HG03432 (cell line): ENCODE measurements around the gene DUSP22.
"Not testable (repeated sequence)": the region's sequence is repeated elsewhere in the genome, so short reads cannot be mapped to it uniquely, and the experiment has no call there.

Experiments
- ATAC-seq: cut with Tn5 transposase; IDR thresholded peaks from one replicate; pipeline ENCODE4 v1.9.1; 2021; ENCODE audit warnings: mild to moderate bottlenecking, moderate library complexity; ENCODE audit not compliant: unreplicated experiment

DUSP22 gene, protein sequence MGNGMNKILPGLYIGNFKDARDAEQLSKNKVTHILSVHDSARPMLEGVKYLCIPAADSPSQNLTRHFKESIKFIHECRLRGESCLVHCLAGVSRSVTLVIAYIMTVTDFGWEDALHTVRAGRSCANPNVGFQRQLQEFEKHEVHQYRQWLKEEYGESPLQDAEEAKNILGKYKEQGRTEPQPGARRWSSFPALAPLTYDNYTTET

DNA sequence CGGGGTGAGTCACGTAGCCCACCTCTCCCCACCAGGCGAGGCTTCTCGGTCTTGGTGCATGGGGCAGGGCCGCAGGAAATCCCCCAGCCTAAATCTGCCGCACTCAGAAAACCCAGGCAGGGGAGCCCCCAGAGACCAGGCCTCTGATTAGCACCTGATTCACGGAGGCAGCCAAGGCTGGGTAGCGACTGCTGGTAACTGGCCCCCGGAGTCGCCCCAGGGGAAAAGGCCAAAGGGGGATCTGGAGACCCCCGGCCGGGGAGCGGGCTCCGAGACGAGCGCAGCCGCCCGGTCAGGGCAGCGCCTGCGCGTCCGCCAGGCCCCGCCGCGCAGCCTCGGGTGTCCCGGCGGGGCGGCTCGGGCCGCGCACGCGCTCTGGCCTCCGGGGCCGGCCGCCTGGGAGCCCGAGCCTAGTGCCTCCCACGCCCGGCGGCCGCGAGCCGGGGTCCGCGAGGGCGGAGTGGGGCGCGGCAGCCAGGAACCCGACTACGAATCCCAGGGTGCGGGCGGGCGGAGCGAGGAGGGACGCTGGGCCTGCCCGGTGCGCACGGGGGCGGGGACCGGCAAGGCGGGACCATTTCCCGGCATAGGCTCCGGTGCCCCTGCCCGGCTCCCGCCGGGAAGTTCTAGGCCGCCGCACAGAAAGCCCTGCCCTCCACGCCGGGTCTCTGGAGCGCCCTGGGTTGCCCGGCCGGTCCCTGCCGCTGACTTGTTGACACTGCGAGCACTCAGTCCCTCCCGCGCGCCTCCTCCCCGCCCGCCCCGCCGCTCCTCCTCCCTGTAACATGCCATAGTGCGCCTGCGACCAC lies at the start of gene DUSP22:
DUSP22 (plus strand) TSS at position 791 of the 809 bp plus-strand sequence. CDS start 53 bp downstream, outside the sequence.
- peak; percentile 56 for ATAC-seq

DNA sequence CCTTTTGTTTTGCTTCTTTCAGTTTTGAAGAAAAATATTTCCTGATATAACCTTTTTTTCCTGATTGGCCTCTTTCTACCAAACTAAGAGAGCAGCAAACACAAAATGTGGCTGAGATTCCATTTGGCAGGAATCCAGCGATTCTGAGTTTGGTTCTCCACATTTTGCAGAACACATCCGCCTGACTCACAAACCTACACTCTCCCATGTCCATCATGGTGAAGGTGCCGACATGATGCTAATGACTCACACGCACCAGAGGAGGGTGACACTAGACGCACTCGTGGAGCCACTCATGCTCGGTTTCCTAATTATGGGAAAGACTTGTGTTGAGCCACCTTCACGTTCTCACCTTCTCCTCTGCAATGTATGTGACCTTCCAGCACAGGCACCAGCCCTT lies 45.9 kb upstream of the DUSP22 start:
- ATAC-seq = no peak

DNA sequence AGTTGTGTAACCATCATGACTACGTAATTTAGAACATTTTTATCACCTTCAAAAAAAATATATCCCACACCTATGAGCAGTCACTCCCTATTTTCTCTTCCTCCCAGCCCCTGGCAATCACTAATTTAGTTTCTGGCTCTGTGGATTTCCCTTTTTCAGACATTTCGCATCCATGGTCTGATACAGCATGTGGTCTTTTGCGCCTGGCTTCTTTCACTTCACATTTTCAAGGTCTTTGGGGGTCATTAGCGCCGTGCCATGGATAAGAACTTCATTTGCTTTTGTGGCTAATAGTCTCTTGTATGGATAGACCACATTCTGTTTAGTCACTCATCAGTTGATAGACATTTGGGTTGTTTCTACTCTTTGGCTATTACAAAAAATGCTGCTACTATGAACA lies 44.9 kb upstream of the DUSP22 start:
- ATAC-seq = no peak

DNA sequence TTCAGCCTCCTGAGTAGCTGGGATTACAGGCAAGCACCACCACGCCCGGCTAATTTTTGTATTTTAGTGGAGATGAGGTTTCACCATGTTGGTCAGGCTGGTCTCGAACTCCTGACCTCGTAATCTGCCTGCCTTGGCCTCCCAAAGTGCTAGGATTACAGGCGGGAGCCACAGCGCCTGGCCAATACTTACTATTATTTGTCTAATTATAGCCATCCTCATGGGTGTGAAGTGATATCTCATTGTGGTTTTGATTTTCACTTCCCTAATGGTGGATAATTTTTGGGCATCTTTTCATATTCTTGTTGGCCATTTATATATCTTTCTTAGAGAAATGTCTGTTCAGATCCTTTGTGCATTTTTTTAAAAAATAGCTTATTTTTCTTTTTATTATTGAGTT lies 44.2 kb upstream of the DUSP22 start:
- not testable (repeated sequence) for ATAC-seq

DNA sequence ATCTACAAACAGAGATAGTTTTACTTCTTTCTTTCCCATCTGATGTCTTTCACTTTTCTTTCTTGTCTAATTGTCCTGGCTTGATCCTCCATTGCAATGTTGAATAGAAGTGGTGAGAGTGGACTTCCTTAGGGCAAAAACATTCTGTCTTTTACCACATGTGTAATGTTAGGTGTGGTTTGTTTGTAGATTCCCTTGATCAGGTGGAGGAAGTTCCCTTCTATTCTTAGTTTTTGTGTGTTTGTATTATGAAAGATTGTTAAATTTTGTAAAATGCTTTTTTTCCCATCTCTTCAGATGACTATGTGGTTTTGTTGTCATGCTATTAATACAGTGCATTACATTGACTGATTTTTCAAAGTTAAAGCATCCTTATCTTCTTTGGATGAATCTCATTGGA lies 41.6 kb upstream of the DUSP22 start:
- no peak for ATAC-seq

DNA sequence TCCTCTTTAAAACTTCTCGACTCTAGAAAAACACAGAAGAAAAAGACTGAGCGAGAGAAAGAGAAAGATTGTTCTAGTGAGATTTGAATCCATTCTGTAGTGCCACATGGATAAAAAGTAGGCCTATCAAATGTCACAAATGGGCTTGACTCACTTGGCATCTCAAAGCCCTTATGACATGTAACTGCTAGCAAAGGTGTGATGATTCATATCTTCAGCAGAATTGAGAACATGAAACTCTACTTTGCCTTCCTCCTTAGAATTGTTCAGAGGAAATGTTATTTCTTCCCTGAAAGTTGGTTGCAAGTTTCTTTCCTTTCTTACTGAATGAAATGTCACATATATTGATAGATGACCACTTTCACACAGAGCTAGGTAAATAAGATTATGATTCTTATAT lies 40.4 kb upstream of the DUSP22 start:
- peak; percentile 47 for ATAC-seq

DNA sequence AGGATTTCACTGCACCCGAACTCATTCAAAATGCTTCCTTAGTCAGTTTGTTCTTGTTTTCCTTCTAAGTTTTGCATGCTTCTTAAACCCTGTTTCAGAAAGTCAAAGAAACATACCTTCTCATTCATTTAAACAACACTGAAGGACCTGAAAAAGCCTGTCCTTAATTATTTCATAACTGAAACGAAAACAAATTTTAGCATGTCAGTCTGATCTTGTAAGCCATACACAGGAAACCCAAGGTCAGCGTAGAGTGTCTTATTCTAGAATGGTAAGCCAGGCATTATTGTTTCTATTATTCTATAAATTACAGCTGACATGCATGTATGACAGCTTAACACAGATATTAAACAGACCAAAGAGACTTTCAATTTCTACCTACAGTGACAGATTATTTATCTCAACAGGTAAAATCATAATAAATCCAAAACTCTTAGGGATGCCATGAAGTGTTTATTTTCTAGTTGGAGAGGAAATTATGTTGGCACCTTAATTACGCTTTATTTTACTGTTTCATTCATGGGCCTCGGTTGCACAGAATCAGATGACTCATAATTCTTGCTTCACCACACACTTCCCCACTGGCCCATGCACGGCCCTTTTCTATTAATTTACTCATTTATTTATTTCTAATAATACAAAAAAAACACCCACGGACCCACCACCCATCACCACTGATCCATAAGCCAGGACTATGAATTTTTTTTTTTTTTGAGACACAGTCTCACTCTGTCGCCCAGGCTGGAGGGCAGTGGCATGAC lies 39.3 kb upstream of the DUSP22 start:
- peak; percentile 57 for ATAC-seq

DNA sequence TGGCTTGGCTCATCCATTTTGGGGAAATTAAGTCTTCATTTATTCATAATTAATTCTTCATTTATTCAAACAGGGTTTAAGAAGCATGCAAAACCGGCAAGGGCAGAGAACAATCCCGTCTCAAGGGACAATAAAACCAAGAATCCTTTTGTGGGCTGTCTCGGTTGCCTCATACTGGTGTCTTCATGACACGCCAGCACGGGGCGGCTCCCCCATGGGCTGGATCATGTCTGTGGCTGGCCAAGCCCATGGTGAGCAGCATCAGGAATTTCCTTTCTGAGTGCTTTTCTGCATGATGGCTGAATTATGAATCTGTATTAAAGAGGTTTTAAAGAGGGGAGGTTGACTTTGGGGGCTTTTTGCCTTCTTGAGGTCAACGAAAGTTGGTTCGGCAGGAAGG lies 38.3 kb upstream of the DUSP22 start:
- ATAC-seq = no peak

DNA sequence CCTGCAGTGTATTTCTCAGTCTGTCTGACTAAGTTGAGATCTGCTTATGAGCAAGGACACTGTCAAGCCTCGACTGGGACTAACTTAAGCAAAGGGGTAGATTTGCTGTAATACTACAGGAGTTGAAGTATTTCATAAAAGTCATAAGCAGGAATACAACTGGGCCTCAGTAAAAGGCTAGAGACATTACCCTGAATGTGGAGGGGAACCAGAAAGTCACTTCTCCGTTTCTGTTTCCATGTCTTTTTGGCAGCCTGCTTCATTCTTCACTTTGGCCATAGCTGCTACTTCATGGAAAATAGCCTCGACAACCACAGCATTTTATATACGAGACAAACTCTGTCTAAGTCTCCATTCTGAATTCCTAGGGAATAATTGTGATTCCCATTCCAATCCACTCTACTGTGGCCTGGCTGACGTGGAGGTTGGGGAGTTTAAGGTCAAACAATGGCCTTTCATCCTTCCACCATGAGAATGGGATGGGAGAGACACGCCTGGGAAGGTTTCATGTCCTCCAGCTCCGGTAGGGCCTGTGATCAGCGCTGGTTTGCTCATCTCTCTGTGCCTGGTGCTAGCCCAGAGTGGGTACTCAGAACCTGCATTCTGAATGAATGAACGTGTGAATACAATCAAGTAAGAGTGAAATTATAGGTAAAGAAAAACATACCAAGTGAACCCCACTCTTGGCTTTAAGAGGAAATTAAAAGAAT lies 37.1 kb upstream of the DUSP22 start:
- no peak for ATAC-seq

DNA sequence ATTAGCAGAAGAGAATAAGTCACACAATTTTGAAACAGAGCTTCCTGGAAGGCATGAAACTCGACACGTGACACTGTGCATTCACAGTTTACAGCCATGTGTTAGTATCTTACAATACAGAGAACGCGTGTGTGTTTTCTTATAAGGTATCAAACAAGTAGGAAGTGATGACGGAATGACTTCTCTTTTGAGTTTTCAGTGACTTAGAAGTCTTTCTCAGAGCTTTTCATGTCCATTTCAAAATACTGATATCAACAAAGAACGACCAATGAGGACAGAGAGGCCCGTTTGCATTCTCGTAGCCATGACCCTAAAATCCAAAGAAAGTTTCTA lies 36.6 kb upstream of the DUSP22 start:
- no peak for ATAC-seq

DNA sequence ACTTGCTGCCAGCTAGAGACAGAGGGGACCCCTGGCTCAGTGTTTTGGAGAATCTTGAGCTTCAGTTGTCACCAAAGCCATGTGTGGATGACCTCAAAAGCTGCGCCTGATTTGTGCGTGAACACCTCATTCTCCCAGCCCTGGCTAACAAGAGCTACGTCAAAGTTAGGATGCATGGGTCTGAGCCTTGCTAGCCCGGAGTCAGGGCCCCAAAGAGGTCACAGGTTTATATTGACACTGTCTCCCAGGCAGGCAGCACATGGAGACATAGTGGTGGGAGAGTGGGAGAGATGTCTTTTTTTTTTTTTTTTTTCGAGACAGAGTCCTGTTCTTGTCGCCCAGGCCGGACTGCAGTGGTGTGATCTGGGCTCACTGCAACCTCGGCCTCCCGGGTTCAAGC lies 36.1 kb upstream of the DUSP22 start:
- ATAC-seq = no peak

DNA sequence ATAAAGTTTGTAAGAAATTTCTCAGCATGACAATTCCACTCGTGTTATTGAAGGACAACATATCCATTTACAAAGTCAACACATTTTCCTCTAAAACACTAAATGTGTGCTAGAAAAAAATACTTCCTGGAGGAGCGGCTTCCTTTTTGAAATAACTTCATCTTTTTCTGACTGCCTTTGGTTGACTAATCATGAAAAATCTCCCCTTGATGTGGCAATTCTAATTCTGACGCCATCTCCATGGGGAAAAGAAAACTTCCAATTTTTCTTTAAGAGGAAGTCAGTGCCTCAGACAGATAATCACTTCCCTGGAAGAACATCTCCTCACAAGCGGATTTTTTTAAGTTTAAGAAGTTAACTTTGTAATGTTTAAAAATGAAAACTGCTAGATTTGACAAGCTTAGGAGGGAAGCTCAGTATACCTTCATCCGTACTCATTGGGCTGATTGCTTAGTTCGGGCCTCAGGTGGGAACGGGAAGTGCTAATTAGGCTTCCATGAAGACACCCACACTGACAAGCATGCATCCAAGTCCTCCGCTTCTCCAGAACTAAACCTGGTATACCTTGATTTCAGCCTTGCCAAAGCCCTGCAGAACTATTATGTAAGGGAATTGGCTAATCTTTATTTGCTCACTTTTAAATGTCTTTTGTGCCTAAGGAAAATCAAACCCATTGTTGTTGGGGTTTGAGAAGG lies 35.1 kb upstream of the DUSP22 start:
- no peak for ATAC-seq

DNA sequence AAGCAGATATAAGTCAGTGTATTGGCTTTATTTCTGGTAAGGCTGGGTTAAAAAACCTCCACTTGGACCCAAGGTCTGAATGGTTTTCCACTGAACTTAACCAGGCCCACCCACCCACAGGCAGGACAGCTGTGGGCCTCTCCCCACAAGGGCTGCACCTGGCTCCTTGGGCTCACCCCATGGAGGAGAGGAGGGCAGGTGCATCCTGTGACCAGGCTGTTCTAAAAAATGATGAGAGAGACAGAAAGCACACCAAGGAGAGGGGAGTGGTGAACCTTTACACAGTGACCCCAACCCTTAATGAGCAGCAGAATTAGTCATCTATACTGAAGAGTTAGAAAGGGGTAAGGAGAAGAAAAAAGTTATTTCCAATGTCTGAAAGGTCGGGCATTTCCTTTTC lies 34.5 kb upstream of the DUSP22 start:
- no peak for ATAC-seq

DNA sequence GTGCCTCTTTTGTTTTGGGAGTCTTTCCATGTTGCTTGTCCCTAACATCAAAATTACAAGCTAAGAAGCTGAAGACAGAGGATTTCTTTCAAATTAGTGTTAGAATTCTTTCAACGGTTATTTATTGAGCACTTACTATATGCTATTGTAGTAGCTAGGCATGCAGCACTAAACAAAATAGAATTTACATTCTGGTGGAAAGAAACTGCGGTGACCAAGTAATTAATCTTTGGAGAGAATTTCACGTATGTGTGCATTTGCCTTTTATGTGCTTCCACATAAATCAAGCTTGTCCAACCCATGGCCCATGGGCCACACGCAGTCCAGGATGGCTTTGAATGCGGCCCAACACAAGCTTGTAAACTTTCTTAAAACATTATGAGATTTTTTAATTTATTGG lies 33.0 kb upstream of the DUSP22 start:
- ATAC-seq = no peak

DNA sequence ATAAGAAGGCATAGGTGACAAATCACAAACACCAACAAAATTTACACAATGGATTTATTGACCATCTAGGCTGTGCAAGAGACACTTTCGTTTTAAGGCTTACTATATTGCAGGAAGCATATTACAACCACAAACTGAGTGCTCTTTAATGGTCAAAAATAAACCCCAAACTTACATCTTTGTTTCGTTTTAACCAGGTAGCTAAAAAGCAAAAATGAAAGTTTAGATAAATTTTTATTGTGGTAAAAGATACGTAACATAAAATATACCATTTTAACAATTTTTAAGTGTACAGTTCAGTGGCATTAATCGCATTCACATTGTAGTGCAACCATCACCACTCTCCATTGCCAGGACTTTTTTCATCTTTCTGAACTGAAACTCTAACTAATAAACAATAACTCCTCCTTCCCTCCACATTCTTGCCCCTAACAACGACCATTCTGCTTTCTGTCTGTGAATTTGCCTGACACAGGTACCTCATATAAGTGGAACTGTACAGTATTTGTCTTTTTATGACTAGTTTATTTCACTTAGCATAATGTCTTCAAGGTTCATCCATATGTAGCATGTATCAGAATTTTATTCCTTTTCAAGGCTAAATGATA lies 32.3 kb upstream of the DUSP22 start:
- ATAC-seq = peak; percentile 93

DNA sequence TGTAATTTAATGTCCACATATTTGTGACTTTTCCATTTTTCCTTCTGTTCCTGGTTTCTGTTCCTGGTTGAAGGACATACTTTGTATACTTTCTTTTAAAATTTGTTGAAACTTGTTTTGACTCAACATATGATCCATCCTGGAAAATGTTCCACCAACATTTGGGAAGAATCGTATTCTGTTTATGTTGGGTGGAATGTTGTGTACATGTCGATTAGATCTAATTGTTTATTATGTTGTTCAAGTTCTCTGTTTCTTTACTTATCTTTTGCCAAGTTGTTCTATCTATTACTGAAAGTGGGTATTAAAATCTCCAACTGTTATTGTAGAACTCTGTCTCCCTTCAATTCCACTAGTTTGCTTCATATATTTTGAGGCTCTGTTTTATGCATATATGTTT lies 27.7 kb upstream of the DUSP22 start:
- no peak for ATAC-seq

DNA sequence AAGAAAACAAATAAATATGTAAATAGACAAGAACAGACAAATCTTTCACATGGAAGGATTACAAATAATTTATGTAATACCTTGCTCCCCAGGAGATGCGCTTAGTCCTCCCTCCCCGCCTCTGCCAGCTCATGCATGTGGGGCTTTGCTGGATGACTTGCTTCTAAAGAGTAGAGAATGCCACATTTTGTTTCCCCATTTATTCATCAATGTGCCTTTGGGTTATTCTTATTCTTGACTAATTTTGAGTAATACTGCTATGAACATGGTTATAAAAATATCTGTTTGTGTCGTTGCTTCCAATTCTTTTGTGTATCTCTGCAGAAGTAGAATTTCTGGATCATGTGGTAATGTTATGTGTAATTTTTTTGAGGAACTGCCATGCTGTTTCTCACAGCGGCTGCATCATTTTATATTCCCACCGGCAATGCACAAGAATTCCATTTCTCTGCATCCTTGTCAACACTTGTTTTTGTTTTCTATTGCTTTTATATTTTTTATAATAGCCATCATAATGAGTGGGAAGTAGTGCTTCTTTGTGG lies 23.8 kb upstream of the DUSP22 start:
- no peak for ATAC-seq

DNA sequence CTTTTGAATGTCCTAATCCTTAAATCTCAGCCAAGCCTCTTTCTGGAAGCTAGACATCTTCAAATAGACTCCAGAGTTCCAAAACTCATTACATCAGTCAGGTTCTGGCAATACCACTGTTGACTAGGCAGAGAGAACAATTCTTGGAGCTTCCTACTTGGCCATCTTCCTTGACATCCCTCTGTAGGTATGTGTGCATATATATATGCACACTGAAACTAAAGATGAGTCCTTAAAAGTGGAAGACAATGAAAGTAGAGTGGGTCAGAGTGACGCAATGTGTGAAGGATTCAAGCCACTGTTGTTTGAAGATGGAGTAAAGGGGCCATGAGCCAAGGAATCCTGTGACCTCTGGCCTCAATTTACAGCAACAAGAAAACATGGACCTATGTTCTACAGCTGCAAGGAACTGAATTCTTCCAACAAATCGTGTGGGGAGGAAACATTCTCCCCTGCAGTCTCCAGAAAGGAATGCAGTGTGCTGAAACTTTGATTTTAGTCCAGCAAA lies 18.7 kb upstream of the DUSP22 start:
- ATAC-seq = no peak

DNA sequence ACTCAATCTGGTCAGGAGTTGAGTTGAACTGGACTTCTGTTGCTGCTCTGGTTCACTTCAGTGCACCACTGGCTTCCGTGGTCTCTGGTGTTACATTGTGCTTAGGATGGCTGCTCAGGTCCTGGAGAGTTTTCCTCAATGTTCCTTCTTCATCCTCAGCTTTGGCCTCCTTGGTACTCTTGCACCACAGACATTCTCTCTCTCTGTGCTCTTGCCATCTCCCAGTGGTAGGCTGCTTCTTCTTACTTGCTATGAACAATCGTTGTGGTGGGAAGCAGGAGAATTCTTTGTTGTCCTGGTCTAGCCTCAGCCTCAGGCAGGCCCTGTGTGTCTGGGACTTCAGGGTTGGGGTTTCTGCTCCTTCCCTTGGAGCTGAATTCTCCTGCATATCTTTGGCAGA lies 14.5 kb upstream of the DUSP22 start:
- no peak for ATAC-seq

DNA sequence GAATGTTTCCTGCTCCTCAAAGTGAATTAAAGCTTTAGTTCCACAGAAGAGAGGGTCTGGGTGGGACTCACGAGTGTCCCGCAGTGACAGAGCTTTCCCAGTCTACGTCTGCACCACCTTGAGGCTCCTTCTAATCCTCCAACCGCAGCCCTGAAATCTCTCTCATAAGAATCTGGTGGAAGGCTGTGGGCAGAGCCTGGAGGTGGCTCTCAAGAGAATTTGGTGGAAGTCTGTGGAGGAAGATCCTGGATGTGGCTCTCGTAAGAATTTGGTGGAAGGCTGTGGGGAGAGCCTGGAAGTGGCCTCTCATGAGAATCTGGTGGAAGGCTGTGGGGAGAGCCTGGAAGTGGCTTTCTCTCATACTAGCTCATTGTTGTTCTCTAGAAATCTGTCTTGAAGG lies 13.8 kb upstream of the DUSP22 start:
- ATAC-seq = no peak
